Gastrocnemius medialis (tissue), 4 donors: Measurements from ENCODE around the gene CYREN. TPM values are rescaled to one million over a fixed set of nuclear protein-coding genes. Genes with fewer than 3 reads are reported as not detected.
"Not testable (repeated sequence)": the region's sequence is repeated elsewhere in the genome, so short reads cannot be mapped to it uniquely, and the experiment has no call there.

Experiments used
- ATAC-seq, 2 donors: fragments of 150-250 bp; one replicate each; pipeline ENCODE4 v1.9.1; 2016
- DNase-seq, 2 donors: peaks; one replicate each; pipeline ENCODE4 v3.0.0-alpha.2; 2019
- H3K27ac ChIP-seq, 4 donors: fragments of 200-600 bp; sonication (generic); 1 replicate in 1 of 4; 2 replicates in 3 of 4; pipeline ENCODE4 v1.5.1; 2016 to 2018; ENCODE audit warnings: mild to moderate bottlenecking in 2 of 4, moderate library complexity in 1 of 4
- H3K27me3 ChIP-seq, 3 donors: fragments of 200-600 bp; sonication (generic) in 2 of 3; 1 replicate in 1 of 3; 2 replicates in 2 of 3; pipeline versions ENCODE4 v1.5.1 to v1.6.0; 2016 to 2019; ENCODE audit warnings: mild to moderate bottlenecking in 1 of 3, moderate library complexity in 1 of 3
- H3K36me3 ChIP-seq, 2 donors: fragments of 200-600 bp; sonication (generic) in 1 of 2; one replicate each; pipeline ENCODE4 v1.5.1; 2017 to 2018
- H3K4me1 ChIP-seq, 2 donors: fragments of 200-600 bp; sonication (generic) in 1 of 2; one replicate each; pipeline ENCODE4 v1.5.1; 2016 to 2017; ENCODE audit warnings: mild to moderate bottlenecking in 2 of 2
- H3K4me3 ChIP-seq, 4 donors: fragments of 200-600 bp; sonication (generic) in 3 of 4; 1 replicate in 1 of 4; 2 replicates in 3 of 4; pipeline ENCODE4 v1.5.1; 2016 to 2019; ENCODE audit warnings: mild to moderate bottlenecking in 2 of 4
- H3K9me3 ChIP-seq, 3 donors: fragments of 200-600 bp; sonication (generic) in 2 of 3; 1 replicate in 1 of 3; 2 replicates in 2 of 3; pipeline ENCODE4 v1.5.1; 2016 to 2019
- POLR2A ChIP-seq, 2 donors: fragments of 450-650 bp; IDR thresholded peaks; one replicate each; pipeline ENCODE4 v1.6.1; 2017; ENCODE audit warnings: antibody characterized with exemption in 2 of 2, mild to moderate bottlenecking in 2 of 2, moderate library complexity in 2 of 2
- in situ Hi-C, 4 donors: fragments of 200-750 bp; cut with MboI; loops; one replicate each; pipeline versions ENCODE4 v1.15.0 to v1.8.0; 2017; ENCODE audit warnings: low sequenced_read_pairs in 4 of 4
- intact Hi-C: fragments of 100-400 bp; cut with DNase I; formaldehyde crosslinking; loops from one replicate; pipeline ENCODE4 v1.15.1; 2023; ENCODE audit warnings: low total_unique reads
- microRNA-seq, 2 donors: library from miRNA; unstranded; fragments of <30 nt; microRNA quantifications; one replicate each; pipeline ENCODE4, GENCODE V29; 2016; ENCODE audit warnings: borderline replicate concordance in 2 of 2
- total RNA-seq, 4 donors: library from RNA; depleted of rRNA; stranded (reverse); fragments of >200 nt; gene quantifications; one replicate each; pipeline versions ENCODE4 v1.1.0 to v1.2.3, GENCODE V29; 2016
- TF ChIP-seq, protein P1 (sequence below), 5 experiments: fragments of 450-650 bp in 3 of 5; fragments of 200-600 bp in 2 of 5; sonication (generic) in 2 of 5; IDR thresholded peaks in 4 of 5; conservative IDR thresholded peaks in 1 of 5; 1 replicate in 4 of 5; 2 replicates in 1 of 5; pipeline ENCODE4 v1.5.1; 2016 to 2019; ENCODE audit warnings: antibody characterized with exemption in 5 of 5, mild to moderate bottlenecking in 3 of 5, moderate library complexity in 3 of 5

Gene CYREN
- total RNA-seq, 4 donors from 2014 or later = 11.8 to 51.5 (median 20.4) TPM

DNA sequence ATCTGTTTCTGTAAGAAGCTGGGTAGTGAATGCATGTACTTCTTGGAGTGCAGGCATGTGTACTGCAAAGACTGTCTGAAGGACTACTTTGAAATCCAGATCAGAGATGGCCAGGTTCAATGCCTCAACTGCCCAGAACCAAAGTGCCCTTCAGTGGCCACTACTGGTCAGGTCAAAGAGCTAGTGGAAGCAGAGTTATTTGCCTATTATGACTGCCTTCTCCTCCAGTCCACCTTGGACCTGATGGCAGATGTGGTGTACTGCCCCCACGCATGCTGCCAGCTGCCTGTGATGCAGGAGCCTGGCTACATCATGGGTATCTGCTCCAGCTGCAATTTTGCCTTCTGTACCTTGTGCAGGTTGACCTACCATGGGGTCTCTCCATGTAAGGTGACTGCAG is 41.6 kb downstream of the CYREN start:
- Histone ChIP-seq H3K4me3 (no peak overlapping the region), H3K36me3 (no peaks in the 10 kb centered on the region), H3K9me3 (no peaks in the 10 kb centered on the region), H3K27me3 (no peaks in the 10 kb centered on the region), H3K4me1 (no peaks in the 10 kb centered on the region), H3K27ac (no peak overlapping the region)
- TF ChIP-seq, protein P1, sequence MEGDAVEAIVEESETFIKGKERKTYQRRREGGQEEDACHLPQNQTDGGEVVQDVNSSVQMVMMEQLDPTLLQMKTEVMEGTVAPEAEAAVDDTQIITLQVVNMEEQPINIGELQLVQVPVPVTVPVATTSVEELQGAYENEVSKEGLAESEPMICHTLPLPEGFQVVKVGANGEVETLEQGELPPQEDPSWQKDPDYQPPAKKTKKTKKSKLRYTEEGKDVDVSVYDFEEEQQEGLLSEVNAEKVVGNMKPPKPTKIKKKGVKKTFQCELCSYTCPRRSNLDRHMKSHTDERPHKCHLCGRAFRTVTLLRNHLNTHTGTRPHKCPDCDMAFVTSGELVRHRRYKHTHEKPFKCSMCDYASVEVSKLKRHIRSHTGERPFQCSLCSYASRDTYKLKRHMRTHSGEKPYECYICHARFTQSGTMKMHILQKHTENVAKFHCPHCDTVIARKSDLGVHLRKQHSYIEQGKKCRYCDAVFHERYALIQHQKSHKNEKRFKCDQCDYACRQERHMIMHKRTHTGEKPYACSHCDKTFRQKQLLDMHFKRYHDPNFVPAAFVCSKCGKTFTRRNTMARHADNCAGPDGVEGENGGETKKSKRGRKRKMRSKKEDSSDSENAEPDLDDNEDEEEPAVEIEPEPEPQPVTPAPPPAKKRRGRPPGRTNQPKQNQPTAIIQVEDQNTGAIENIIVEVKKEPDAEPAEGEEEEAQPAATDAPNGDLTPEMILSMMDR (IDR thresholded peaks at IDR 0.05 in 4 of 5, conservative IDR thresholded peaks at IDR 0.05 in 1 of 5) = no peak
- TF ChIP-seq POLR2A (IDR thresholded peaks at IDR 0.05) = no peak
- intact Hi-C loops = no loop called here
- DNase-seq = no peak
- in situ Hi-C loops = no loop called here
- ATAC-seq = no peak

GRCh38 chr7:135124631-135125030 is 45.9 kb downstream of the CYREN start:
- H3K4me3 ChIP-seq, H3K36me3 ChIP-seq, ATAC-seq, H3K27me3 ChIP-seq, H3K27ac ChIP-seq, H3K9me3 ChIP-seq, in situ Hi-C loops, DNase-seq, H3K4me1 ChIP-seq, intact Hi-C loops: not testable (repeated sequence)

DNA sequence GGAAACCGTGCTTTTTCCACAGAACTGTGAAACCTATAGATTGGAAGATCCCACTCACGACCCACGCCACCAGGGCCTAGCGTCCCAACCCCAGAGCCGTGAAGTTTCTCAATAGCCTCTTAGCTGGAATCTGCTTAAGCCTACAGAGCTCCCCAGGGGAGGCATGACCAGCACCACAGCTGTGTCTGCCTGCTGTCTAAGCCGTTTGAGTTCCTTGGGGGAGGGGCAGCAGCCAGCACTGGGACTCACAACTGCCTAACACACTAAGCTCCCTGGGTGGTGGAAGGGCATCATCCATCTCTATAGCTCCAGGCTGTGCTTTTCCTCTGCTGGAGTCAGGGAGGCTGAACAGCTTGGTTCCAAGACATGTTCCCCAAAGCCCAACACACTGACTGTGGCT is 48.6 kb downstream of the CYREN start:
- Histone ChIP-seq H3K9me3 (no peaks in the 10 kb centered on the region), H3K4me1 (no peaks in the 10 kb centered on the region), H3K4me3 (no peak overlapping the region), H3K27ac (peak overlapping the region in 1 of 4 donors; percentile 32), H3K27me3 (no peaks in the 10 kb centered on the region), H3K36me3 (peaks cover 0 to 6% of the 10 kb centered on the region in 2 donors)
- intact Hi-C loops (no loop called here), in situ Hi-C loops (no loop called here)
- ATAC-seq = no peak
- peak in 1 of 2 donors; percentile 42 for DNase-seq
- TF ChIP-seq, protein P1 (IDR thresholded peaks at IDR 0.05 in 4 of 5, conservative IDR thresholded peaks at IDR 0.05 in 1 of 5) = no peak
- TF ChIP-seq POLR2A (IDR thresholded peaks at IDR 0.05) = no peak

DNA sequence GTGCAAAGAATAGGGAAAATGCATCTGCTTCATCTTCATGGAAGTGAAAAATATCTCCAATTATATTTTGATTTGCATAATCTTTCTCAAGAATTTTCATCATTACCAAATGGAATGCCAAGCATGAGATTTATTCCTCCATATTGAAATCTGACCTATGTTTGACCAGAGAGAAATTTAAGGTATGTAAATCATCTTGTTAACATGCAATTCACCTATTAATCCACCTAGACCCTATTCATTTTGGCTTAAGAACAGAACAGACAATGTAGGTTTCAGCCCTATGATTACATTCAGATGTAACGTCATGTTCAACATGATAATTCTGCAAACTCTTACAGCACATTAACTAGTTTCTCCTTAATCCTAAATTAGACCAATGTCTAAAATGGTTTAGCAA is 53.4 kb downstream of the CYREN start:
- ATAC-seq = no peak

More for the DNA sequence above, 53.4 kb downstream of the CYREN start:
- no peak overlapping the region for H3K27ac ChIP-seq
- in situ Hi-C loops (no loop called here), intact Hi-C loops (no loop called here)
- H3K36me3 ChIP-seq = peaks cover 0 to 6% of the 10 kb centered on the region in 2 donors
- DNase-seq = no peak
- no peaks in the 10 kb centered on the region for H3K9me3 ChIP-seq
- H3K27me3 ChIP-seq = no peaks in the 10 kb centered on the region
- TF ChIP-seq POLR2A (IDR thresholded peaks at IDR 0.05) = no peak
- TF ChIP-seq, protein P1 (IDR thresholded peaks at IDR 0.05 in 4 of 5, conservative IDR thresholded peaks at IDR 0.05 in 1 of 5) = no peak
- no peak overlapping the region for H3K4me3 ChIP-seq
- no peaks in the 10 kb centered on the region for H3K4me1 ChIP-seq

Small RNA genes lying within 50 kb of the gene (microRNA-seq; reads per million reads assigned to microRNA genes)
- 0 to 0.85 reads per million in 2 donors for gene MIR6509

Other genes starting within 250 kb of the CYREN start
- 1 to 10 TPM in 3 of 4 donors, under 1 TPM in 1; 0.61 to 1.9 (median 1.0) TPM for gene AGBL3, start 184.2 kb downstream of the CYREN start, total RNA-seq
- gene TMEM140, start 22.6 kb downstream of the CYREN start, total RNA-seq = 100 to 1,000 TPM; 116 to 179 (median 145) TPM
- 1 to 10 TPM; 3.6 to 8.0 (median 6.4) TPM for gene WDR91, start 40.8 kb upstream of the CYREN start, total RNA-seq
- not detected for gene STRA8, start 63.1 kb upstream of the CYREN start, total RNA-seq